KMS-11 (cell line): ENCODE measurements around the gene DGKG.

ENCODE experiments used
- H2AFZ ChIP-seq: fragments of 200-600 bp; sonication (generic); 2 replicates; pipeline ENCODE4 v1.6.1; 2016; ENCODE audit warnings: antibody characterized with exemption, mixed run types, low read depth
- H3K27ac ChIP-seq: fragments of 200-600 bp; sonication (generic); 2 replicates; pipeline ENCODE4 v1.6.1; 2016; ENCODE audit warnings: mild to moderate bottlenecking, mixed run types
- H3K27me3 ChIP-seq: fragments of 200-600 bp; sonication (generic); 2 replicates; pipeline ENCODE4 v1.6.1; 2017; ENCODE audit warnings: mild to moderate bottlenecking, low read depth, mixed run types, moderate library complexity; ENCODE audit not compliant: insufficient read depth
- H3K36me3 ChIP-seq: fragments of 200-600 bp; sonication (generic); 2 replicates; pipeline ENCODE4 v1.6.1; 2017; ENCODE audit warnings: mild to moderate bottlenecking, mixed run types; ENCODE audit not compliant: insufficient read depth
- H3K4me1 ChIP-seq: fragments of 200-600 bp; sonication (generic); 2 replicates; pipeline ENCODE4 v1.6.1; 2016; ENCODE audit warnings: mild to moderate bottlenecking, low read depth, mixed run types; ENCODE audit not compliant: poor library complexity, severe bottlenecking
- H3K4me2 ChIP-seq: fragments of 200-600 bp; sonication (generic); 2 replicates; pipeline ENCODE4 v1.7.0; 2016; ENCODE audit warnings: mild to moderate bottlenecking, mixed run types
- H3K4me3 ChIP-seq: fragments of 200-600 bp; sonication (generic); IDR thresholded peaks from 2 replicates; pipeline ENCODE4 v1.6.1; 2017; ENCODE audit warnings: low read depth, low read length, mixed read lengths; ENCODE audit not compliant: insufficient read depth
- H3K79me2 ChIP-seq: fragments of 200-600 bp; sonication (generic); 2 replicates; pipeline ENCODE4 v1.6.1; 2016; ENCODE audit warnings: low read depth, mixed run types; ENCODE audit not compliant: insufficient read depth
- H3K9ac ChIP-seq: fragments of 200-600 bp; sonication (generic); 2 replicates; pipeline ENCODE4 v1.6.1; 2016; ENCODE audit warnings: mild to moderate bottlenecking, mixed run types
- H4K20me1 ChIP-seq: fragments of 200-600 bp; sonication (generic); 2 replicates; pipeline ENCODE4 v1.6.1; 2016; ENCODE audit warnings: mild to moderate bottlenecking, mixed run types; ENCODE audit not compliant: insufficient read depth
- CTCF ChIP-seq: fragments of 200-600 bp; sonication (generic); conservative IDR thresholded peaks from 2 replicates; pipeline ENCODE4 v1.6.1; 2017; ENCODE audit warnings: low read depth, mild to moderate bottlenecking, antibody characterized with exemption, low read length, moderate library complexity, mixed read lengths

DGKG gene

GRCh38 chr3:186219211-186219638 is 142.8 kb downstream of the DGKG start:
- Histone ChIP-seq H3K4me1 (peaks cover 62% of the 10 kb centered on the region), H3K4me3 (no peak overlapping the region), H3K27me3 (no peaks in the 10 kb centered on the region), H2AFZ (no peak overlapping the region), H3K36me3 (no peaks in the 10 kb centered on the region), H3K79me2 (no peaks in the 10 kb centered on the region), H3K4me2 (peak overlapping the region; percentile 82; the same call in 1 of the 2 replicates), H4K20me1 (no peaks in the 10 kb centered on the region), H3K9ac (no peak overlapping the region), H3K27ac (no peak overlapping the region)
- TF ChIP-seq CTCF = no peak

GRCh38 chr3:186218421-186218820 is 143.6 kb downstream of the DGKG start:
- no peak overlapping the region for H3K4me3 ChIP-seq
- no peaks in the 10 kb centered on the region for H3K36me3 ChIP-seq
- no peak overlapping the region for H2AFZ ChIP-seq
- no peaks in the 10 kb centered on the region for H3K79me2 ChIP-seq
- no peak for TF ChIP-seq CTCF
- H3K9ac ChIP-seq = no peak overlapping the region
- peak overlapping the region; percentile 54; the same call in 1 of the 2 replicates for H3K27ac ChIP-seq
- H4K20me1 ChIP-seq = no peaks in the 10 kb centered on the region
- no peaks in the 10 kb centered on the region for H3K27me3 ChIP-seq
- peaks cover 70% of the 10 kb centered on the region for H3K4me1 ChIP-seq
- peak overlapping the region; percentile 82 for H3K4me2 ChIP-seq

- H3K9ac ChIP-seq = no peak overlapping the region; the same call in 1 of the 2 replicates
- H3K27me3 ChIP-seq = no peaks in the 10 kb centered on the region; the same call in 1 of the 2 replicates
- peak overlapping the region; percentile 82 for H3K4me2 ChIP-seq
- H2AFZ ChIP-seq = no peak overlapping the region
- peaks cover 76% of the 10 kb centered on the region for H3K4me1 ChIP-seq
- no peaks in the 10 kb centered on the region for H4K20me1 ChIP-seq
- H3K36me3 ChIP-seq = no peaks in the 10 kb centered on the region
- H3K27ac ChIP-seq = peak overlapping the region; percentile 54
- TF ChIP-seq CTCF = no peak
- no peak overlapping the region for H3K4me3 ChIP-seq
- no peaks in the 10 kb centered on the region for H3K79me2 ChIP-seq
These were observed 144.2 kb downstream of the DGKG start for GRCh38 chr3:186217820-186218164.

- Histone ChIP-seq H3K9ac (no peak overlapping the region; the same call in 1 of the 2 replicates), H2AFZ (no peak overlapping the region), H3K27ac (peak overlapping the region; percentile 54), H3K27me3 (no peaks in the 10 kb centered on the region; the same call in 1 of the 2 replicates), H3K4me1 (peaks cover 80% of the 10 kb centered on the region), H4K20me1 (no peaks in the 10 kb centered on the region), H3K36me3 (no peaks in the 10 kb centered on the region), H3K79me2 (no peaks in the 10 kb centered on the region), H3K4me3 (no peak overlapping the region), H3K4me2 (peak overlapping the region; percentile 82)
- TF ChIP-seq CTCF = no peak
These were observed 144.9 kb downstream of the DGKG start for GRCh38 chr3:186216900-186217819.
